NCI-H2227 (cell line): Measurements from ENCODE around the gene PRDM11.
"Not testable (repeated sequence)": the region's sequence is repeated elsewhere in the genome, so short reads cannot be mapped to it uniquely, and the experiment has no call there.

Experiments used
- DNase-seq: peaks from one replicate; lab custom pipeline; 2025; ENCODE audit not compliant: unreplicated experiment; lab: John Stamatoyannopoulos, UW

The PRDM11 gene

GRCh38 chr11:45146072-45147016 lies at the start of gene PRDM11:
Gene PRDM11 (plus strand): TSS chr11:45146639. CDS start chr11:45181767, 35,128 bp downstream.
- DNase-seq: peak; percentile 76

- no peak for DNase-seq
Observed at GRCh38 chr11:45097721-45098493, 48.5 kb upstream of the PRDM11 start.

- no peak for DNase-seq
Observed at GRCh38 chr11:45098929-45099328, 47.5 kb upstream of the PRDM11 start.

GRCh38 chr11:45100339-45100738 lies 46.1 kb upstream of the PRDM11 start:
- peak; percentile 47 for DNase-seq

GRCh38 chr11:45102361-45102809 lies 44.1 kb upstream of the PRDM11 start:
- DNase-seq: no peak

- DNase-seq: peak; percentile 77
Observed at GRCh38 chr11:45102810-45103621, 43.4 kb upstream of the PRDM11 start.

GRCh38 chr11:45104006-45104789 lies 42.2 kb upstream of the PRDM11 start:
- no peak for DNase-seq

- no peak for DNase-seq
Observed at GRCh38 chr11:45104790-45105084, 41.7 kb upstream of the PRDM11 start.

- peak; percentile 93 for DNase-seq
Observed at GRCh38 chr11:45105233-45105983, 41.0 kb upstream of the PRDM11 start.

GRCh38 chr11:45105984-45106375 lies 40.5 kb upstream of the PRDM11 start:
- no peak for DNase-seq

- DNase-seq: no peak
Observed at GRCh38 chr11:45106440-45106839, 40.0 kb upstream of the PRDM11 start.

GRCh38 chr11:45107029-45107428 lies 39.4 kb upstream of the PRDM11 start:
- DNase-seq: no peak

GRCh38 chr11:45108070-45109064 lies 38.1 kb upstream of the PRDM11 start:
- DNase-seq: peak; percentile 30

- DNase-seq: no peak
Observed at GRCh38 chr11:45109400-45109799, 37.0 kb upstream of the PRDM11 start.

GRCh38 chr11:45110562-45110961 lies 35.9 kb upstream of the PRDM11 start:
- peak; percentile 88 for DNase-seq

- DNase-seq: no peak
Observed at GRCh38 chr11:45113807-45114206, 32.6 kb upstream of the PRDM11 start.

GRCh38 chr11:45127836-45128235 lies 18.6 kb upstream of the PRDM11 start:
- not testable (repeated sequence) for DNase-seq

GRCh38 chr11:45133878-45134277 lies 12.6 kb upstream of the PRDM11 start:
- no peak for DNase-seq
